ENCODE results near the gene LRRC43. TPM values are rescaled to one million over a fixed set of nuclear protein-coding genes. Genes with fewer than 3 reads are reported as not detected.

LRRC43 gene, protein sequence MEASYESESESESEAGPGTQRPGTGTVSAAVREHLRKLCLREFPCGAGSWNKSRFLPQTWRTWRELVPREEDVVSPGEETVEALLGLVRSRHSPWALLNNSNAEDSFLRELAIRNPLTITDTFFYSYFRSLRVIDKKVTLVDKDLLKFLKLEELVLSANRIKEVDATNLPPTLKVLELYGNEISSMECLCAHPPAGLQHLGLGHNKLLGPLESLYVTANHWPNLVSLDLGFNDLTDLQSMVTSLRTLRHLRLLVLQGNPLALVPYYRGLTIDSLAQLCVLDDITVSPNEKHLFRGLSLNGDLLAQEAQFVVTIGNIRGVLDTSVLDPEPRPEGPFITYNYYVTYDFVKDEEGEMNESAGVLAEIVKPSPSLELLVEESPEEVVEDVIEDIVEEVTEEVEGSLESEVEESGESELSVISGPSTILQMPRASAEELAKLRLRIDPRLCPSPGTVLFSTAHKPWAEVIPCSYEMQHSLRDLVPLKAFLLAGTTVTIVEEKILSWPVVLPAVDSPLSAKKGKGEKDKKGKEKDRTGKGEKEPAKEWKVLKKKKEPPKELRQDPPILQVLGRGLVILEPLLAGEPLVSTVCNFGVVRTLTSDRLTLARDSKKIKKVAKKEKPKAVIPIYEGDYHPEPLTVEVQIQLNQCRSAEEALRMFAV
- total RNA-seq = 0.70 TPM
- long read RNA-seq = 0 reads

DNA sequence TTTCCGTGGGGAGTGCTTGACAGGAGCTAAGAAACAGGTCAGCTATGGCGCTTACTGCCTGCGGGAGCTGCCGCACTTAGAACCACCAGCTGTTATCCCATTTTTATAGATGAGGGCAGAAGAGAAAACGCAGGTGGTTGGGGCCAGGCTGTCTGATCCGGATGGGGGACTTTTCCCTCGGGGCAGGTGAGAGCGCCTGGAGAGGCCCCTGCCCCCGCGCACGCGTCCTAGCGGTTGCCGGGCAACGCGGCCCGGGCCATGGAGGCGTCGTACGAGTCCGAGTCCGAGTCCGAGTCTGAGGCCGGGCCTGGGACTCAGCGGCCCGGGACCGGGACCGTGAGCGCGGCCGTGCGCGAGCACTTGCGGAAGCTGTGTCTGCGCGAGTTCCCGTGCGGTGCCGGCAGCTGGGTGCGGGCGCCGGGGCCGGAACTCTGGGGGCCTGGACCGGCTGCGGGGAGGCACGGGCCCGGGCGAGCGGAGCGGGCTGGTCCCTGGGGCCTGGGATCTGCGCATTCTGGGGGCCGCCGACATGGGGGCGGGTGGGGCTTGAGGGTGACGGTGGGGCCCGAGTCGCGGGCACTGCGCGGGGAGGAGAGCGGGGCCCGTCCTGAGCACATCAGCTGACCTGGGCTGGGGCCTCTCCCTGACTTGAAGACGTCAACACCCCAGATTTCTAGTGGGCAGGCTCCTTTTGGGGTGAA is at the start of gene LRRC43:
TSS of gene LRRC43 (plus strand) at position 237 of the 701 bp plus-strand sequence. CDS start at position 259, 22 bp downstream.
- ATAC-seq (peak; percentile 53), DNase-seq (ENCODE audit: missing footprints) (peak; percentile 68)
- intact Hi-C loops (cut with DNase I) = no loop called here

DNA sequence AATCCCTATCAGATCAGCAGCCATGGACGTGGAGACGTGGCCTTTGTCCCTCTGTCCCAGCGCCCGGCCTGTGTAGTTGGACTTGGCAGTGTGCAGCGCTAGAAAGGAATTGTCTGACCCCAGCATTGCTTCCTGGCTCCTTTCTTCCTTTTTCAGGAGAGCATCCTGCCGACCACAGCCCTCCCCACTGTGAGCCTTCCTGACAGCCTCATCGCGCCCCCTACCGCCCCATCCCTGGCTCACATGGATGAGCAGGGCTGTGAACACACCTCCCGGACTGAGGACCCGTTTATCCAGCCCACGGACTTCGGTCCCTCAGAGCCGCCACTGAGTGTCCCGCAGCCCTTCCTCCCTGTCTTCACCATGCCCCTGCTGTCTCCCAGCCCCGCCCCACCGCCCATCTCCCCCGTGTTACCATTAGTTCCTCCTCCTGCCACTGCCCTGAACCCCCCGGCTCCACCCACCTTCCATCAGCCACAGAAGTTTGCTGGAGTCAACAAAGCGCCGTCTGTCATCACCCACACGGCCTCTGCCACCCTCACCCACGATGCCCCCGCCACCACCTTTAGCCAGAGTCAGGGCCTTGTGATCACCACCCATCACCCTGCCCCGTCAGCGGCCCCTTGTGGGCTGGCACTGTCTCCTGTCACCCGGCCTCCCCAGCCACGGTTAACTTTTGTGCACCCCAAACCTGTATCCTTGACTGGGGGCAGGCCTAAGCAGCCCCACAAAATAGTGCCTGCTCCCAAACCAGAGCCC is 49.6 kb upstream of the LRRC43 start:
- ATAC-seq (no peak), DNase-seq (ENCODE audit: missing footprints) (no peak)
- intact Hi-C loops (cut with DNase I) = no loop called here

DNA sequence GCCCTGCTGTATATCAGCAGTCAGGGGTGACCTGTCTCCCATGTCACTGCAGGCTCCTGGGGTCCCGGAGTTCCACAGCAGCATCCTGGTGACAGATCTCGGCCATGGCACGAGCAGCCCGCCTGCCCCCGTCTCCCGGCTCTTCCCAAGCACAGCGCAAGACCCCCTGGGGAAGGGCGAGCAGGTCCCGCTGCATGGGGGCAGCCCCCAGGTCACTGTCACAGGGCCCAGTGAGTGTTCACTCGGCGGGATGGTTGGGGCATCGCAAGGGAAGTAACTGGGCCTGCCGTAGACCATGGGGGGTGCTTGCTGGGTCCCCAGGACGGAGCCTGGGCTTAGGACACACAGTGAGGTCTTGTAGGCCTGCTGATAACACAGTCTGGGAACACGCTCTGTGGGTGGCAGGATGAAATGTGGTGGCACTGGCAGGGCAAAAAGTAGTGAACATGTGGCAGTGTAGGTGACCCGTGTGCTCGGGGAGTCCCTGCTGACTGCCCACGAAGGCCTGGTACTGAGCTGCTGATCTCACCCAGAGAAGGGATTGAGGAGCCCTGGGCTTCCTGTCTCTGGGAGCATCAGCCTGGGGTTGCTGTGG is 47.4 kb upstream of the LRRC43 start:
- intact Hi-C loops (cut with DNase I) = no loop called here
- ATAC-seq (no peak), DNase-seq (ENCODE audit: missing footprints) (no peak)

DNA sequence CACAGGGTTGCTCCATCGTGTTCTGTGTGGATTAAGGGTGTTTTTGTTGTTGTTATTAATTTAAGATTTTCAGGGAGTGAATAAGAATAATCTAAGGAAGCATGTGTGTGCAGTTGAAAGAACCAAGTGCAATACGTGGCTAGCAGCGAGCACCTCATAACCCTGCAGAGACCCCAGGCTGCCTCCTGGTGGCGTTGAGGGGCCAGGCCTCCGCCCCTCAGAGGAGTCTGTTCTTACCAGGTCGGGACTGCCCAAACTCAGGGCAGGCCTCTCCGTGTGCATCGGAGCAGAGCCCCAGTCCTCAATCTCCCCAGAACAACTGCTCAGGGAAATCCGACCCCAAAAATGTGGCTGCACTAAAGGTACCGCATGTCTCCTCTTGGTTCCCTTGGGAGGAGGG is 45.7 kb upstream of the LRRC43 start:
- DNase-seq (ENCODE audit: missing footprints) = no peak
- ATAC-seq = no peak
- intact Hi-C loops (cut with DNase I) = no loop called here

DNA sequence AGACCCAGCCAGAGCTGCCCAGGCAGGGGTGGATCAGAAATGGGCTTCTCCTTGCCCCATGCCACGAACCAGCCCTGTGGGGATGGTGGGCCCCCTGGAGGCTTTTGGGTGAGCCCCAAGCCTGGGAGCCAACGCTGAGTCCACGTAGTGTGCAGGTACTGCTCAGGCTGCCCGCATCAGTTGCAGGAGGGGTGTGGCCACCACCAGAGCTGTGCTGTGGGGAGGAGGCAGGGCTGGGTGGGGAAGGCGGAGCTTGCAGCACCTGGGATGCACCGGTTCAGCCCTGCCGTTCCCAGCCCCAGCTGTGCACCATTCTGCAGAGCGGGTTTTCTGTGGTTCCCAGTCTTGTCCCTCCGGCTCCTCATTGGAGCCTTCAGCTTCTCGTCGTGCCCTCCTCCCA is 45.2 kb upstream of the LRRC43 start:
- ATAC-seq = no peak
- DNase-seq (ENCODE audit: missing footprints) = no peak
- intact Hi-C loops (cut with DNase I) = no loop called here

DNA sequence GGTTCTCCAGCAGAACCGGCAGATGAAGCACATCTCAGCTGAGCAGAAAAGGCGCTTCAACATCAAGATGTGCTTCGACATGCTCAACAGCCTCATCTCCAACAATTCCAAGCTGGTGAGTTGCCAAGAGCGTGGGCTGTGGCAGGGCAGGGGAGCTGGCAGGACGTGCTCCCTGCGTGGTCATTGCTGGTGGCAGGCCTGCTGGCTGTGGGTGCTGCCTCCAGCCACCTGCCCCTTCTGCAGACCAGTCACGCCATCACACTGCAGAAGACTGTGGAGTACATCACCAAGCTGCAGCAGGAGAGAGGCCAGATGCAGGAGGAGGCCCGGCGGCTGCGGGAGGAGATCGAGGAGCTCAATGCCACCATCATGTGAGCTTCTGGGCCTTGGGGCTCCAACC is 44.7 kb upstream of the LRRC43 start:
- intact Hi-C loops (cut with DNase I) = no loop called here

DNA sequence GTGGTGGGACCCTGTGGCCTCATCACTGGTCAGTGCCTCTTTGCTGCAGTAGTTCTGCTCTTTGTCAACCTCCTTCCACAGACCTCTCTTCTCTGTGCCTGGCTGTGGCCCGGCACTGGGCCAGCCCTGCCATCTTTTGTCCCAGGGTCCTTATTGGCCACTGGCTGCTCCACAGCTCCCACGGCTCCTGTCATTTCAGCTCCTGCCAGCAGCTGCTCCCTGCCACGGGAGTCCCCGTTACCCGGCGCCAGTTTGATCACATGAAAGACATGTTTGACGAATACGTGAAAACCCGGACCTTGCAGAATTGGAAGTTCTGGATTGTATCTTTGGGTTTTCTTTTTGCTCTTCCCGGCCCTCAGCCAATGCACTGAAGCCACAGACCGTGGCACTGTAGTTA is 44.3 kb upstream of the LRRC43 start:
- intact Hi-C loops (cut with DNase I) = no loop called here
- no peak for ATAC-seq
- no peak for DNase-seq (ENCODE audit: missing footprints)

More for the DNA sequence above, 44.7 kb upstream of the LRRC43 start:
- ATAC-seq (no peak), DNase-seq (ENCODE audit: missing footprints) (no peak)

DNA sequence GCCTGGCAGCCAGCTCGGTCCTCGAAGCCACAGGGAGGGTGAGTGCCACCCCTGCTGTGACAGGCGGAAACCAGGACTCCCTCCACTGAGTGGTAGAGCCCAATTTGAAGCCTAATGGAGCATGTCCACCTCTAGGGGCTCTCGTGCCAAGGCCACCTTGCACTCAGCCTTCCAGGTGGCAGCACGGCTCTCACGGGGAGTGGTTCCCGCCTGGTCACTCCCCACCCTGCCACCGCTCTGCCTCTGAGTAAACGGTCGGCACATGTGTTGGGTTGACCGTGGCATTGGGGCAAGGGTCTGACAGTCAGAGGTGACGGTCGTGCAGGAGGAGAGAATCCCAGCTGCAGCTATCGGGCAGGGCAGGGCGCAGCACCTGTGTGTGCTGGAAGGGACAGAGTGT is 43.7 kb upstream of the LRRC43 start:
- intact Hi-C loops (cut with DNase I) = no loop called here
- ATAC-seq = no peak
- no peak for DNase-seq (ENCODE audit: missing footprints)

DNA sequence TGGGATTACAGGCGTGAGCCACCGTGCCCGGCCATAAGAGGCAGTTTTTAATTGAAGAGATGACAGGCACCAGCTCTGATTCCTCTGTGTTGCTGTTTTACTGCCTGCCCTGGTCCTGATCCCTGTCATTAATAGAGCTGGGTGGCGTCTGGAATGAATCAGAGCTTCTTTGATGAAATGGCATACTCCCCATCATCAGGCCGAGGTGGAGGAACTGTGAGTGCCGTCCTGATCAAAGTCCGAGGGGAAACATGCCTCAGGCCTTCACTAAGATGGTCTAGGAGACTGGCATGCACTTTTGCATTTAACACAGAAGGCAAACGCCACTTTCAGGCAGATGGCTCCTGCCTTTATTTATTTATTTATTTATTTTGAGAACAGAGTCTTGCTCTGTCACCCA is 43.0 kb upstream of the LRRC43 start:
- no peak for DNase-seq (ENCODE audit: missing footprints)
- ATAC-seq = no peak
- intact Hi-C loops (cut with DNase I) = no loop called here

DNA sequence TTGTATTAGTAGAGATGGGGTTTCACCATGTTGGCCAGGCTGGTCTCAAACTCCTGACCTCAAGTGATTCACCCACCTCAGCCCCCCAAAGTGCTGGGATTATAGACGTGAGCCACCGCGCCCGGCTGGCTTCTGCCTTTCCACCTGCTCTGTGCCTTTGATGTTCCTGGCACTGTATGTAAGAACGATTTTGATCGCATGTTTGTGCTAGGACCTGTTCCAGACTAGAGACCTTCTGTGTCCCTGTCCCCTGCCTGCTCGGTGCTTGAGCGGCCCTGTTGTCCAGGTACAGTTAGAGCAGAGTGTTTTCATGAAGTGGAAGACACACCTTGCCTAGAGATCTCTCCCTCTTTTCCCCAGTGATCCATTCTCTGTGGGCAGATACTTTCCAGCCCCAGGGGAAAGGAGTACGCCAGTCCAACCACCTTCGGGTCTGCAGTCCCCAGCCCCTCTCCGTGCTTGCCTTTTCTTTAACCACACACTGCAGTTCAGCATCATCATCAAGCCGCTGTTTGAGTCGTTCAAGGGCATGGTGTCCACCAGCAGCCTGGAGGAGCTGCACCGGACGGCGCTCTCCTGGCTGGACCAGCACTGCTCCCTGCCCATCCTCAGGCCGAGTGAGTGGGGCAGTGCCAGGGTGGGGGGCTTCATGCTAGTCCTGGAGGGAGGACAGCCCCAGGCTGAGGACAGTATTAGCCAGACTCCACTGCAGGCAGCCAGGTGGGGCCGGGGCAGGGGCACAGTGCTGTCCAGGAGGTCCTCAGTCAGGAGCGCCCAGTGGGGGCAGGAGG is 42.3 kb upstream of the LRRC43 start:
- DNase-seq (ENCODE audit: missing footprints) = no peak
- no peak for ATAC-seq
- intact Hi-C loops (cut with DNase I) = no loop called here

DNA sequence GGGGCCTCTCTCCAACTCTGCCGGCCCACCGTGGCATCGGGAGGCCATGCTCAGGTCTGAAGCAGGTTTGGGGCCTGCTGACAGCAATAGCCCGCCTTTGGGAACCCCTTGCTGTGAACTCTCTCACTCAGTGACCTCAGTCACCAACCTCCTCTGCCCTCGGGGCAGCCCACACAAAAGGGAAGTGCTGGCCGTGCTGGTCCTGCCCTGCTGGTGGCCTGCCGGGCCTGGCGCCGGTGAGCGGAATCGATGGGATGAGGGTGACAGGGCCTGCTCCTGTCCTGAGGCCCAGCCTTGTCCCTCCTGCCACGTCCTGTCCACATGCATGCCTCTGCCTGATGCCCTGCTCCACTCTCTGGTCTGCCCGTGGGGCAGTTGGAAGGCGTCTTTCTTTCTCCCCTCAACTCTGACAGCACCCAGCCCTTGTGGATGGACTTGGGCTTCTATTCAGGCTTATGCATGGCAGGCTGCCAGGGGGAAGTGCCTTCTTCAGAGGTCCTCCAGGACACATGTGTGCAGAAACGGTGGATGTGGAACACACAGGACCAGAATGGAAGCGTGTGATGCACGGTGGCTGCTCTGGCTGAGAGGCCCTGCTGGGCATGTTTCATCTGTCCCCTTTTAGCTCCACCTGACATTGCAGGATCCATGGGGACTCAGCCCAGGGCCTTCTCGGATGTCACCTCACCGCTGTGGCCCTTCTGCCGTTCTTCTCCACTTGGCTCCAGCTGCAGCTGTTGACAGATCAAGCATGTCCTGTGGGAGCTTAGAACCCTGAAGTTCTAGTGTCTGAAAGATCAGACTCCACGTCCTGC is 40.8 kb upstream of the LRRC43 start:
- DNase-seq (ENCODE audit: missing footprints) (no peak), ATAC-seq (no peak)
- intact Hi-C loops (cut with DNase I) = no loop called here

DNA sequence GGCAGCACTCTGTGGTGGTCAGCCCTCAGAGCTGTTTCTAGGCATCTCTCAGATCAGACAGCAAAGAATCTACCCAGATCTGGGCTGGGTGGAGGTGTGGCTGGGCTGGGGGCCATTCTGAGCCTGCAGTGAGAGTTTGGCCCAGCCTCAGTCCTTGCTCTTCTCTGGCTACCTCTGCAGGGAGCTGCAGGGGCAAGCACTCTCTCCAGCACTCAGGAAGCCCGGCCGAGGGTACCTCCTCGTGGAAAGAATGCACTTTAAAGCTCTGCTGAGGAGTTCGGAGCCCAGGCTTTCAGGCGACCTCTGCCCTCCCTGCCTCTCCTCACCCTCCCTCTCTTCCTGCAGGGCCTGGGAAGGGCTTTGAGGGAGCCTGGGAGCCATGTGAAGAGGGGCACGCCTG is 40.1 kb upstream of the LRRC43 start:
- no peak for ATAC-seq
- no peak for DNase-seq (ENCODE audit: missing footprints)
- intact Hi-C loops (cut with DNase I) = no loop called here

DNA sequence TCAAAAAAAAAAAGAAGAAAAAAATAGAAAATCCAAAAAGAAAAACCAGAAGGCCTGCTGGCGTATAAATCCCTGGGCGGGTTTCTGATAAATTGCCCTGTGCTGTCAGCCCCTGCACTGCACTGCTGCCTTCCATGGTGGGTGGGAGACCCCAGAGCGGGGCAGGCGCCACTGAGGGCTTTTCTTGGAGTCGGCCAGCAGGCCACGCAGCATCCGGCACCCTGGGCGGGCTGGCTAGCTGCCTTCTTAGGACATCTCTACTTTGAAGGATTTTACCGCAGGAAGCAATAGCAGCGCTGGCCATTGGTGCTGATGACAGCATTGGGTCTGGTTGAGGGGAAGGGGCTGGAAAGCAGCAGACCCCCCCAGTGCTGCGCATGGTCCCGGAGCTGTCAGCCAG is 38.0 kb upstream of the LRRC43 start:
- intact Hi-C loops (cut with DNase I) = no loop called here
- ATAC-seq (no peak), DNase-seq (ENCODE audit: missing footprints) (no peak)

DNA sequence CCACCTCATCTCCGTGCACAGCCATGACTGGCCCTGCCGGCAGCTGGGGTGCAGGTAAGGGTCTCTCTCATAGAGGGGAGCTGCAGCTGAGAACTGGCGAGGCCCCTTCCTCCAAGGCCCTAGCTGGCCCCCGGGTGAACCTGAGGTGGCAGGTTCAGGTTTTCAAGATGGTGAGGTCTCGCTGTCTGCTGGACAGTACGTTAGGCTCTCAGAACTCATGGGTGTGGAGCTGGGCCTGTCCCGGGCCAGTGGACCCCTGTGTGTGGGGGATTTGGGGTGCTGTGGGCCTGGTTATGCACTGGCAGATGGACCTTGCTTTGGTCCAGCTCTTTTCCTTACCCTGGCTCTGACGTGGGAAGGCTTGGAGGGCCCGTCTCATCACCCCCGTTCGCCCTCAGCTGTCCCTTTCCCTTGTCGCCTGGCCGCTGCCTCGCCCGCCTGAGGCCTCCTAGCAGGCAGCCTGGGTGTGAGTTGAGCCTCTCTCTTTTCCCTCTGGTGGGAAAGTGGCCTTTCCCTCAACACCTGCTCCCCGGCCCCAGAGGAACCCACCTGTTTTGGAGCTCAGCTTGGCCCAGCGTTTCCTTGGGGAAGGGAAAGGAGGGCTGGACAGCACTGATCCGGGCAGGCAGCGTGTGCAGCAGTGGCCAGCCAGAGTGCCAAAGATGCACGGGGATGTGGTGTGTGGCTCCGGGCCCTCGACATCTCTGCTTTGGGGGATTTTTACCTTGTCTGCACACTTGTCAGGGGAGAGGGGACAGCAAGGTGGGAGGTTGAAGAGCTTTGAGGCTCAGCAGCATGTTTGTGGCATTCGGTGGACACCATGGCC is 37.2 kb upstream of the LRRC43 start:
- intact Hi-C loops (cut with DNase I) = no loop called here
- no peak for DNase-seq (ENCODE audit: missing footprints)
- ATAC-seq = no peak

DNA sequence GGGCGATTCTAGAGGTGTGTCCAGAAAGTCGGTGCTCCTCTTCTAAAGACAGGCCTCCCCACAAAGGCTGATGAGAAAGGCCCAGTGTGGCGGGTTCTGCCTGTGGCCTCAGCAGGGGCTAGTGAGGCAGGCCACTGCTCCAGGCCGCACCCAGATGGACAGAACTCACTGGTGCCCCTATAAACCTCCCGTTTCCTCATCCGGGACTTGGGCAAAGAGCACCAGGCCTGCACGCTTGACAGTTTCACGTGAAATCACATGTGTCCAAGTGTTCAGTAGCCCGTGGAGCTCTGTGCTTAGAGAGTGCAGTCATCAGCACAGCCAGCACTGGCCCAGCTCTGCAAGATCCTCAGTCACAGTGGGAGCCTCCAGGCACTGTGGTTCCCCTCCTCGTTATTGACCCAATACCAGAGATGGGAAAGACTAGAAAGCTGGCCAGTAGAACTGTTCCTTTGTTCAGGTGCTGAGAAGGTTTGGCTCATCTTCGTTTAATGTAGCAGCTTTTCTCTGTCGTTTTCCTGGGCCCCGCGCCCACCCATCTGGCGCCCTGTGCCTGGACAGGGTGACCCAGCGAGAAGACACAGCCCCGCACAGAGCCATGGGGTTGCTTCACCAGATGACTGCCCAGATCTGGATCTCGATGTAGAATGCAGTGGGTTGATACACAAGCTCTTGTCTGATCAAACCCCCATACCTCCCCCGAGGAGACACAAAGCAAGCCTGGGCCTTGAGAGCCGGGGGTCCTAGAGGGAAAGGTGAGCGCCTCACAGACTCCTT is 35.2 kb upstream of the LRRC43 start:
- ATAC-seq = no peak
- intact Hi-C loops (cut with DNase I) = no loop called here

DNA sequence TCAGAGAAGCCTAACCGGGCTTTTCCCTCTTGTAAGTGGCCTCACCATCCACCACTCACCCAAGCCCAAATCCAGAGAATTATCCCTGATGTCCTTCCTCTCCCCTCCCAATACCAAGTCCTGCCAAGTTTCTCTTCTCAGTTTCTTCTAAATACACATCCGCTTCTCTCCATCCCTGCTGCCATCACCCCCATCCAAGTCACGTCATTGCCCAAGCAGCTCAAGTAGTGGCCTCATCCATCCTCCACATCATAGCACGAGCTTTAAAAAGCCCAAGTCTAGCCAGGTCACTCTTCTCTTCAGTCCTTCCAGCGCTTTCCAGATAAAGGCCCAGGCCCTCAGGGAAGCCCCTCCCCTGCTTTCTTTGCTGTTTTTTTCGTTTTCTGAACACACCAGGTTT is 34.3 kb upstream of the LRRC43 start:
- ATAC-seq (peak; percentile 55), DNase-seq (ENCODE audit: missing footprints) (no peak)
- intact Hi-C loops (cut with DNase I) = no loop called here

More for the DNA sequence above, 35.2 kb upstream of the LRRC43 start:
- no peak for DNase-seq (ENCODE audit: missing footprints)
